ENCODE measurements around the gene IRAK4.

- TF ChIP-seq EZH2phosphoT487 (IDR thresholded peaks at IDR 0.05; ENCODE audit: insufficient read depth, low read depth), result no peak
- no peak for TF ChIP-seq EZH2 (IDR thresholded peaks at IDR 0.05; ENCODE audit: insufficient read depth, poor library complexity, severe bottlenecking)
Measured at GRCh38 chr12:43722621-43723020, 36.1 kb upstream of the IRAK4 start.

Data from GM23248 (cell line).